PC-3 (cell line): ENCODE measurements around the gene KLKB1.

Experiments used
- EZH2 ChIP-seq: fragments of 300-600 bp; sonication (generic); IDR thresholded peaks from one replicate; pipeline ENCODE4 v1.6.1; 2017; ENCODE audit warnings: antibody characterized with exemption, mild to moderate bottlenecking, low read length; ENCODE audit not compliant: unreplicated experiment
- EZH2phosphoT487 ChIP-seq: fragments of 300-600 bp; sonication (generic); IDR thresholded peaks from 2 replicates; pipeline ENCODE4 v1.6.1; 2018; ENCODE audit warnings: mild to moderate bottlenecking, antibody characterized with exemption, low read length, borderline replicate concordance
- TF ChIP-seq, protein P1 (sequence below): fragments of 300-600 bp; sonication (generic); conservative IDR thresholded peaks from 2 replicates; pipeline ENCODE4 v1.5.1; 2017; ENCODE audit warnings: antibody characterized with exemption, low read depth, mild to moderate bottlenecking, low read length

DNA sequence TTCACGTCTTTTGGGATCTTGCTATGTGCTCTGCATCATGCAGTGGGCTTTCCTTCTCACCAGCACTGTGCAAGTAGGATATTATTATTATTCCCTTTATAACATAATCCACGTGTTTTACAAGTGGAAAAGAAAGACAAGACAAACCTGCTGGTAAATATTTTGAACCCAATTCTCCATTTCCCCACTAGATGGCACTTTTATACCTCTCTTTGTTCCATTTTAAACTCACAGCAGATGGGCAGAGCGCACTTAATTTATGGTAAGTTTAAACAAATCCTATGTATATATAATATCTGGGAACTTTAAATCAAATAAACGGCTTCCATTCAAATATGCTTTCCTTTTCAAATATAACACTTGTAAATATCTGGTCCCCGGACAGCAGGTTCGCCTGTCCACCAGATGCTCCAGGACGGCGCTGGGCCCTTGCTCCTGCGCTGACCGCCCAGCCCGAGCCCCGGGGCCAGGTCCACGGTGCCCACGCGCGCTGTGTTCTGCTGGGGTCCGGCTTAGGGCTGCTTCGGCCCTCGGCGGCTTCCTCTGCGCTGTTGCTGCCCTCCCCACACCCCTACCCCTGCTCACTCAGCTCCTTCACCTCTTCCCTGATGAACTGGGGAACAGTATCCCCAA is 69.8 kb downstream of the KLKB1 start:
- TF ChIP-seq, protein P1, sequence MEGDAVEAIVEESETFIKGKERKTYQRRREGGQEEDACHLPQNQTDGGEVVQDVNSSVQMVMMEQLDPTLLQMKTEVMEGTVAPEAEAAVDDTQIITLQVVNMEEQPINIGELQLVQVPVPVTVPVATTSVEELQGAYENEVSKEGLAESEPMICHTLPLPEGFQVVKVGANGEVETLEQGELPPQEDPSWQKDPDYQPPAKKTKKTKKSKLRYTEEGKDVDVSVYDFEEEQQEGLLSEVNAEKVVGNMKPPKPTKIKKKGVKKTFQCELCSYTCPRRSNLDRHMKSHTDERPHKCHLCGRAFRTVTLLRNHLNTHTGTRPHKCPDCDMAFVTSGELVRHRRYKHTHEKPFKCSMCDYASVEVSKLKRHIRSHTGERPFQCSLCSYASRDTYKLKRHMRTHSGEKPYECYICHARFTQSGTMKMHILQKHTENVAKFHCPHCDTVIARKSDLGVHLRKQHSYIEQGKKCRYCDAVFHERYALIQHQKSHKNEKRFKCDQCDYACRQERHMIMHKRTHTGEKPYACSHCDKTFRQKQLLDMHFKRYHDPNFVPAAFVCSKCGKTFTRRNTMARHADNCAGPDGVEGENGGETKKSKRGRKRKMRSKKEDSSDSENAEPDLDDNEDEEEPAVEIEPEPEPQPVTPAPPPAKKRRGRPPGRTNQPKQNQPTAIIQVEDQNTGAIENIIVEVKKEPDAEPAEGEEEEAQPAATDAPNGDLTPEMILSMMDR: peak; percentile 69
- no peak for TF ChIP-seq EZH2
- TF ChIP-seq EZH2phosphoT487: no peak
